ENCODE measurements around the gene JAG1.

JAG1 gene

GRCh38 chr20:10647909-10648308 is 25.9 kb downstream of the JAG1 start:
- Histone ChIP-seq H3K36me3 (ENCODE audit: control insufficient read depth in 1 of 2, insufficient read depth in 2 of 2, low read length in 2 of 2) (peaks cover 54 to 86% of the 10 kb centered on the region in 2 experiments), H4K8ac (ENCODE audit: low read depth, low read length) (peak overlapping the region; percentile 5), H3K79me1 (ENCODE audit: low read length) (peaks cover 20% of the 10 kb centered on the region), H2BK5ac (ENCODE audit: low read depth, low read length, poor library complexity) (peak overlapping the region; percentile 32), H3K4ac (ENCODE audit: low read depth, low read length) (peak overlapping the region; percentile 12), H4K12ac (ENCODE audit: low read depth, low read length) (no peak overlapping the region), H2BK120ac (ENCODE audit: insufficient read depth, low read length, poor library complexity) (peak overlapping the region; percentile 27), H3K4me3 (ENCODE audit: low read depth, low read length) (no peak overlapping the region), H3K23ac (ENCODE audit: low read length) (no peak overlapping the region), H3K4me2 (ENCODE audit: low read length) (no peak overlapping the region), H3K4me1 (ENCODE audit: control insufficient read depth in 1 of 2, insufficient read depth in 2 of 2, low read length in 2 of 2) (peaks cover 45 to 50% of the 10 kb centered on the region in 2 experiments), H3K27ac (ENCODE audit: low read depth, low read length) (peak overlapping the region; percentile 69), H3K9me3 (ENCODE audit: insufficient read depth, low read depth, low read length) (no peaks in the 10 kb centered on the region), H2AFZ (ENCODE audit: insufficient read depth, low read length, poor library complexity) (no peak overlapping the region), H3K14ac (ENCODE audit: low read length) (peak overlapping the region; percentile 52), H3K9ac (ENCODE audit: low read length) (no peak overlapping the region), H4K91ac (ENCODE audit: low read depth, low read length) (peak overlapping the region; percentile 49), H3K18ac (ENCODE audit: low read length) (peak overlapping the region; percentile 55), H2AK5ac (ENCODE audit: low read length) (peak overlapping the region; percentile 77), H2BK12ac (ENCODE audit: low read length) (peak overlapping the region; percentile 48), H3K27me3 (ENCODE audit: insufficient read depth, low read length) (no peaks in the 10 kb centered on the region), H3K79me2 (ENCODE audit: control insufficient read depth, insufficient read depth, low read length, poor library complexity) (peaks cover 4% of the 10 kb centered on the region)
- DNase-seq = no peak
- WGBS (ENCODE audit: extremely low coverage, insufficient coverage, insufficient read length) = no CpG with 5 or more reads among the region's 11 CpGs

GRCh38 chr20:10647471-10647870 is 26.3 kb downstream of the JAG1 start:
- Histone ChIP-seq H2BK12ac (ENCODE audit: low read length) (peak overlapping the region; percentile 48), H3K23ac (ENCODE audit: low read length) (no peak overlapping the region), H3K79me1 (ENCODE audit: low read length) (peaks cover 18% of the 10 kb centered on the region), H3K14ac (ENCODE audit: low read length) (peak overlapping the region; percentile 52), H3K27me3 (ENCODE audit: insufficient read depth, low read length) (no peaks in the 10 kb centered on the region), H2AFZ (ENCODE audit: insufficient read depth, low read length, poor library complexity) (no peak overlapping the region), H3K4me3 (ENCODE audit: low read depth, low read length) (no peak overlapping the region), H3K36me3 (ENCODE audit: control insufficient read depth in 1 of 2, insufficient read depth in 2 of 2, low read length in 2 of 2) (peaks cover 51 to 86% of the 10 kb centered on the region in 2 experiments), H4K8ac (ENCODE audit: low read depth, low read length) (peak overlapping the region; percentile 5), H3K9ac (ENCODE audit: low read length) (no peak overlapping the region), H3K4ac (ENCODE audit: low read depth, low read length) (peak overlapping the region; percentile 12), H3K27ac (ENCODE audit: low read depth, low read length) (peak overlapping the region; percentile 69), H3K4me1 (ENCODE audit: control insufficient read depth in 1 of 2, insufficient read depth in 2 of 2, low read length in 2 of 2) (peaks cover 42 to 45% of the 10 kb centered on the region in 2 experiments), H2AK5ac (ENCODE audit: low read length) (peak overlapping the region; percentile 77), H4K91ac (ENCODE audit: low read depth, low read length) (peak overlapping the region; percentile 49), H4K12ac (ENCODE audit: low read depth, low read length) (no peak overlapping the region), H3K79me2 (ENCODE audit: control insufficient read depth, insufficient read depth, low read length, poor library complexity) (peaks cover 4% of the 10 kb centered on the region), H3K18ac (ENCODE audit: low read length) (peak overlapping the region; percentile 55), H3K4me2 (ENCODE audit: low read length) (no peak overlapping the region), H2BK120ac (ENCODE audit: insufficient read depth, low read length, poor library complexity) (peak overlapping the region; percentile 27), H2BK5ac (ENCODE audit: low read depth, low read length, poor library complexity) (peak overlapping the region; percentile 32), H3K9me3 (ENCODE audit: insufficient read depth, low read depth, low read length) (no peaks in the 10 kb centered on the region)
- no CpG with 5 or more reads among the region's 9 CpGs for WGBS (ENCODE audit: extremely low coverage, insufficient coverage, insufficient read length)
- peak; percentile 79 to 83 for DNase-seq

GRCh38 chr20:10646886-10647420 is 26.8 kb downstream of the JAG1 start:
- Histone ChIP-seq H3K18ac (ENCODE audit: low read length) (peak overlapping the region; percentile 59), H4K91ac (ENCODE audit: low read depth, low read length) (peak overlapping the region; percentile 55), H2AFZ (ENCODE audit: insufficient read depth, low read length, poor library complexity) (no peak overlapping the region), H3K9ac (ENCODE audit: low read length) (no peak overlapping the region), H3K79me2 (ENCODE audit: control insufficient read depth, insufficient read depth, low read length, poor library complexity) (peaks cover 2% of the 10 kb centered on the region), H3K14ac (ENCODE audit: low read length) (peak overlapping the region; percentile 58), H4K12ac (ENCODE audit: low read depth, low read length) (no peak overlapping the region), H2BK12ac (ENCODE audit: low read length) (peak overlapping the region; percentile 65), H3K36me3 (ENCODE audit: control insufficient read depth in 1 of 2, insufficient read depth in 2 of 2, low read length in 2 of 2) (peaks cover 54 to 88% of the 10 kb centered on the region in 2 experiments), H4K8ac (ENCODE audit: low read depth, low read length) (peak overlapping the region; percentile 51), H3K4me2 (ENCODE audit: low read length) (no peak overlapping the region), H3K9me3 (ENCODE audit: insufficient read depth, low read depth, low read length) (no peaks in the 10 kb centered on the region), H2BK5ac (ENCODE audit: low read depth, low read length, poor library complexity) (peak overlapping the region; percentile 13), H2BK120ac (ENCODE audit: insufficient read depth, low read length, poor library complexity) (peak overlapping the region; percentile 40), H3K27me3 (ENCODE audit: insufficient read depth, low read length) (no peaks in the 10 kb centered on the region), H3K4ac (ENCODE audit: low read depth, low read length) (no peak overlapping the region), H3K4me1 (ENCODE audit: control insufficient read depth in 1 of 2, insufficient read depth in 2 of 2, low read length in 2 of 2) (peaks cover 39 to 41% of the 10 kb centered on the region in 2 experiments), H3K4me3 (ENCODE audit: low read depth, low read length) (no peak overlapping the region), H3K27ac (ENCODE audit: low read depth, low read length) (no peak overlapping the region), H3K79me1 (ENCODE audit: low read length) (peaks cover 16% of the 10 kb centered on the region), H3K23ac (ENCODE audit: low read length) (no peak overlapping the region), H2AK5ac (ENCODE audit: low read length) (peak overlapping the region; percentile 66)
- WGBS (ENCODE audit: extremely low coverage, insufficient coverage, insufficient read length) = no CpG with 5 or more reads among the region's 9 CpGs
- DNase-seq = no peak

- no peak overlapping the region for H3K27ac ChIP-seq (ENCODE audit: low read depth, low read length)
- H3K23ac ChIP-seq (ENCODE audit: low read length) = no peak overlapping the region
- no peak overlapping the region for H3K9ac ChIP-seq (ENCODE audit: low read length)
- H4K91ac ChIP-seq (ENCODE audit: low read depth, low read length) = no peak overlapping the region
- no peak overlapping the region for H3K18ac ChIP-seq (ENCODE audit: low read length)
- no peak overlapping the region for H2BK120ac ChIP-seq (ENCODE audit: insufficient read depth, low read length, poor library complexity)
- no peak overlapping the region for H2AFZ ChIP-seq (ENCODE audit: insufficient read depth, low read length, poor library complexity)
- no peaks in the 10 kb centered on the region for H3K9me3 ChIP-seq (ENCODE audit: insufficient read depth, low read depth, low read length)
- peaks cover 2% of the 10 kb centered on the region for H3K79me2 ChIP-seq (ENCODE audit: control insufficient read depth, insufficient read depth, low read length, poor library complexity)
- WGBS (ENCODE audit: extremely low coverage, insufficient coverage, insufficient read length) = no CpG with 5 or more reads among the region's 4 CpGs
- H2BK5ac ChIP-seq (ENCODE audit: low read depth, low read length, poor library complexity) = no peak overlapping the region
- no peak overlapping the region for H2BK12ac ChIP-seq (ENCODE audit: low read length)
- H3K4me2 ChIP-seq (ENCODE audit: low read length) = no peak overlapping the region
- no peak overlapping the region for H3K14ac ChIP-seq (ENCODE audit: low read length)
- H4K8ac ChIP-seq (ENCODE audit: low read depth, low read length) = no peak overlapping the region
- no peak overlapping the region for H4K12ac ChIP-seq (ENCODE audit: low read depth, low read length)
- peaks cover 34 to 36% of the 10 kb centered on the region in 2 experiments for H3K4me1 ChIP-seq (ENCODE audit: control insufficient read depth in 1 of 2, insufficient read depth in 2 of 2, low read length in 2 of 2)
- DNase-seq = no peak
- H3K36me3 ChIP-seq (ENCODE audit: control insufficient read depth in 1 of 2, insufficient read depth in 2 of 2, low read length in 2 of 2) = peaks cover 55 to 89% of the 10 kb centered on the region in 2 experiments
- H2AK5ac ChIP-seq (ENCODE audit: low read length) = no peak overlapping the region
- no peaks in the 10 kb centered on the region for H3K27me3 ChIP-seq (ENCODE audit: insufficient read depth, low read length)
- peaks cover 16% of the 10 kb centered on the region for H3K79me1 ChIP-seq (ENCODE audit: low read length)
- H3K4me3 ChIP-seq (ENCODE audit: low read depth, low read length) = no peak overlapping the region
- no peak overlapping the region for H3K4ac ChIP-seq (ENCODE audit: low read depth, low read length)
Measured at GRCh38 chr20:10646006-10646405, 27.8 kb downstream of the JAG1 start.
